Osteocyte (in vitro differentiated cells): ENCODE data around the gene ARVCF. TPM values are rescaled to one million over a fixed set of nuclear protein-coding genes. Genes with fewer than 3 reads are reported as not detected.

Source experiments
- DNase-seq: peaks from one replicate; pipeline ENCODE4 v3.0.0; 2021; ENCODE audit warnings: mixed read lengths; ENCODE audit not compliant: unreplicated experiment; ENCODE audit errors: extremely low spot score
- H3K27ac Mint-ChIP-seq: one replicate; pipeline ENCODE4 v1.8.0; 2021; ENCODE audit warnings: mild to moderate bottlenecking, mixed read lengths; ENCODE audit not compliant: unreplicated experiment
- H3K27me3 Mint-ChIP-seq: one replicate; pipeline ENCODE4 v1.8.0; 2021; ENCODE audit warnings: mixed read lengths; ENCODE audit not compliant: unreplicated experiment
- H3K36me3 Mint-ChIP-seq: one replicate; pipeline ENCODE4 v1.8.0; 2021; ENCODE audit warnings: mixed read lengths; ENCODE audit not compliant: unreplicated experiment
- H3K4me1 Mint-ChIP-seq: one replicate; pipeline ENCODE4 v1.8.0; 2021; ENCODE audit warnings: mixed read lengths; ENCODE audit not compliant: unreplicated experiment
- H3K4me3 Mint-ChIP-seq: one replicate; pipeline ENCODE4 v1.8.0; 2021; ENCODE audit warnings: mild to moderate bottlenecking, moderate library complexity, mixed read lengths; ENCODE audit not compliant: unreplicated experiment
- H3K9me3 Mint-ChIP-seq: one replicate; pipeline ENCODE4 v1.8.0; 2021; ENCODE audit warnings: mixed read lengths; ENCODE audit not compliant: unreplicated experiment
- total RNA-seq: library from RNA; stranded (reverse); gene quantifications from 2 replicates; pipeline ENCODE4 v1.2.1, GENCODE V29; 2021
- TF ChIP-seq, protein P1 (sequence below): fragments of 200-600 bp; sonication (generic); IDR thresholded peaks from 2 replicates; pipeline ENCODE4 v1.5.0; 2021; ENCODE audit warnings: antibody characterized with exemption, mild to moderate bottlenecking, moderate library complexity

Gene ARVCF
- total RNA-seq, 1 donor from 2014 or later: 29.3 TPM

DNA sequence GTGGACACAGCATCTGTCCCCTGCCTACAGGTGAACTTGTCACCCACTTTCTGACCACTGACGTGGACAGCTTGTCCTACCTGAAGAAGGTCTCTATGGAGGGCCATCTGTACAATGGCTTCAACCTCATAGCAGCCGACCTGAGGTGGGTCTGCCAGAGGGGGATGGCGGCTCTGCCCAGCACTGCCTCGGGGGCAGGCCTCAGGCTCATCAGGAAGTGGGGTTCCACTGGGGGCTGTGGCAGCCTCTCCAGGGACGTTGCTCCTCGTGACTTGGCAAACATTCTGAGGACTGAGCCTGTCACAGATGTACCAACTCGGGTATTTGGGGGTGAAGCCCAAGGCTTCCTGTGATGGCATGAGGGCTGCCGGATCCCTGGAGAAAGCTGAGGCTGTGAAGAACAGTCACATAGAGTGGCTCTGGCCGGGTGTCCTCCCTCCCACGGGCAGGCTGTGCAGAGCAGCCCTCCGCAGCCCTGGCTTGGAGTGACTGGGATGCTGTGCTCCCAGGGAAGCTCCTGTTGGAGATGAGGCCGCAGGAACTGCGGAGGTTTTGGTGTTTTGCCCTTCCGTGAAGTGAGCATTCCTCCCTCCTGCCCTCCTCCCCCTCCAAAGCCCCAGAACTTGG lies 36.9 kb upstream of the ARVCF start:
- H3K27me3 Mint-ChIP-seq: no peaks in the 10 kb centered on the region
- DNase-seq: no peak
- H3K36me3 Mint-ChIP-seq: peaks cover 21% of the 10 kb centered on the region
- H3K4me1 Mint-ChIP-seq: no peaks in the 10 kb centered on the region
- no peaks in the 10 kb centered on the region for H3K9me3 Mint-ChIP-seq
- TF ChIP-seq, protein P1, sequence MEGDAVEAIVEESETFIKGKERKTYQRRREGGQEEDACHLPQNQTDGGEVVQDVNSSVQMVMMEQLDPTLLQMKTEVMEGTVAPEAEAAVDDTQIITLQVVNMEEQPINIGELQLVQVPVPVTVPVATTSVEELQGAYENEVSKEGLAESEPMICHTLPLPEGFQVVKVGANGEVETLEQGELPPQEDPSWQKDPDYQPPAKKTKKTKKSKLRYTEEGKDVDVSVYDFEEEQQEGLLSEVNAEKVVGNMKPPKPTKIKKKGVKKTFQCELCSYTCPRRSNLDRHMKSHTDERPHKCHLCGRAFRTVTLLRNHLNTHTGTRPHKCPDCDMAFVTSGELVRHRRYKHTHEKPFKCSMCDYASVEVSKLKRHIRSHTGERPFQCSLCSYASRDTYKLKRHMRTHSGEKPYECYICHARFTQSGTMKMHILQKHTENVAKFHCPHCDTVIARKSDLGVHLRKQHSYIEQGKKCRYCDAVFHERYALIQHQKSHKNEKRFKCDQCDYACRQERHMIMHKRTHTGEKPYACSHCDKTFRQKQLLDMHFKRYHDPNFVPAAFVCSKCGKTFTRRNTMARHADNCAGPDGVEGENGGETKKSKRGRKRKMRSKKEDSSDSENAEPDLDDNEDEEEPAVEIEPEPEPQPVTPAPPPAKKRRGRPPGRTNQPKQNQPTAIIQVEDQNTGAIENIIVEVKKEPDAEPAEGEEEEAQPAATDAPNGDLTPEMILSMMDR: no peak
- no peak overlapping the region for H3K4me3 Mint-ChIP-seq
- no peak overlapping the region for H3K27ac Mint-ChIP-seq

GRCh38 chr22:20052309-20053259 lies 36.0 kb upstream of the ARVCF start:
- Mint-ChIP-seq H3K4me1 (no peaks in the 10 kb centered on the region), H3K27ac (no peak overlapping the region), H3K36me3 (peaks cover 22% of the 10 kb centered on the region), H3K9me3 (no peaks in the 10 kb centered on the region), H3K4me3 (no peak overlapping the region), H3K27me3 (no peaks in the 10 kb centered on the region)
- TF ChIP-seq, protein P1: no peak
- DNase-seq: no peak

DNA sequence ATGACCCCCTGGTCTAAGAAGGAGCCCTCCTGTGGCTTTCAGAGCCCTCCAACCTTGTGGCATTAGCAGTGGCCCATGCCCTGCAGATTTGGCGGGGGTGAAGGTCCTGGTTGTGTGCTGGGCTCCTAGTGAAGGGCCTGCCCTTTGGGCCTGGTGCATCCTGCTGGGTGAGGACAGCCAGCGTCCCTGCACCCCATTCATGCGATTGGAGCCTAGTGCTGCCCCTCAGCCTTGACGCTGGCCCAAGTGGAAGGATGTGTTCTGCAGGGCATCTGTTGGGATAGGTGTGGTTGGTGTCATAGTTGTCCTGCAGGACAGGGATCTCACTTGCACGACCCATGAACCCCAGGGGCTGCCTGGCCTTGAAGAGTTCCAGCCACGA lies 35.3 kb upstream of the ARVCF start:
- Mint-ChIP-seq H3K9me3 (no peaks in the 10 kb centered on the region), H3K36me3 (peaks cover 22% of the 10 kb centered on the region), H3K27me3 (no peaks in the 10 kb centered on the region), H3K4me3 (no peak overlapping the region), H3K4me1 (no peaks in the 10 kb centered on the region), H3K27ac (no peak overlapping the region)
- no peak for DNase-seq
- TF ChIP-seq, protein P1: no peak

GRCh38 chr22:20046730-20047129 lies 30.1 kb upstream of the ARVCF start:
- no peak overlapping the region for H3K27ac Mint-ChIP-seq
- DNase-seq: no peak
- H3K9me3 Mint-ChIP-seq: no peaks in the 10 kb centered on the region
- peaks cover 28% of the 10 kb centered on the region for H3K36me3 Mint-ChIP-seq
- H3K4me3 Mint-ChIP-seq: no peak overlapping the region
- H3K27me3 Mint-ChIP-seq: no peaks in the 10 kb centered on the region
- TF ChIP-seq, protein P1: no peak
- H3K4me1 Mint-ChIP-seq: no peaks in the 10 kb centered on the region

GRCh38 chr22:20044495-20045151 lies 28.0 kb upstream of the ARVCF start:
- Mint-ChIP-seq H3K9me3 (no peaks in the 10 kb centered on the region), H3K27ac (no peak overlapping the region), H3K27me3 (no peaks in the 10 kb centered on the region), H3K4me1 (no peaks in the 10 kb centered on the region), H3K4me3 (no peak overlapping the region), H3K36me3 (peaks cover 30% of the 10 kb centered on the region)
- no peak for DNase-seq
- TF ChIP-seq, protein P1: no peak
